HG02885 (cell line): ENCODE measurements around the gene PTOV1.

Experiments used
- ATAC-seq: cut with Tn5 transposase; IDR thresholded peaks from one replicate; pipeline ENCODE4 v1.9.1; 2021; ENCODE audit warnings: mild to moderate bottlenecking; ENCODE audit not compliant: unreplicated experiment, poor library complexity

Gene PTOV1

DNA sequence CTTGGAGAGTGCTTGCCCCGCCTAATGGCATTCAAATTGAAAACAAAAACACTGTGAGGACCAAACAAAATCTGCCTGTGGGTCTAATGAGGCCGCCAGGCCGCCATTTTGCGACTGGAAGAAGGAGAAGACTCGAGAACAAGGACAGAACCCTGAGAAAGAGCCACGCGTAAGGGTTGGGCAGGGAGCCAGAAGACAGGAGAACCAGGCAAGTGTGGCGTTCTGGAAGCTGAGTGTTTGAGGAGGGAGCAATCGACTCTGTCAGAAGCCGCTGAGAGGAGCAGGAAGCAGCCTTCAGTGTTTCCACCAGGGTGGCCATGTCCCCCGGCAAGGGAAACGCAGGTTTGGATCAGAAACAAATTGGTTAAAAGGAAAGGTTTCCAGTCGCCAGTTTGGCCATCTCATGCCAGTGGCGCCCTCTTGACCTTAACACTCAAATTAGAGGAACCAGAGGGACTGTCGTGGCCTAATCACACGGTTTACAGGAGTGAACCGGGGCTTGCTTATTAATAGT, 10.2 kb upstream of the PTOV1 start:
- ATAC-seq = no peak

DNA sequence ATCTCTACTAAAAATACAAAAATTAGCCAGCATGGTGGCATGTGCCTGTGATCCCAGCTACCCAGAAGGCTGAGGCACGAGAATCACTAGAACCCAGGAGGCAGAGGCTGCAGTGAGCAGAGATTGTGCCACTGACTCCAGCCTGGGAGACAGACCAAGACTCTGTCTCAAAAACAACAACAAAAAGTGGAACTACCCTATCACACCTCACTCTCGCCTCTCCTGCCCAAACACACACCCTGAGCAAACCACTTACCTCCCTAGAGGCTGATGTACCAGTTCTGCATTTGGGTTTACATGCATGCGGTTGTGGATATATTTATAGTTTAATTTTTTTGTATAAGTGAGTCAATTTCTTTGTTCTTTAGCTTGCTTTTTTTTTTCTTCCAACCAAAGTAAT, 7.7 kb upstream of the PTOV1 start:
- ATAC-seq = no peak

DNA sequence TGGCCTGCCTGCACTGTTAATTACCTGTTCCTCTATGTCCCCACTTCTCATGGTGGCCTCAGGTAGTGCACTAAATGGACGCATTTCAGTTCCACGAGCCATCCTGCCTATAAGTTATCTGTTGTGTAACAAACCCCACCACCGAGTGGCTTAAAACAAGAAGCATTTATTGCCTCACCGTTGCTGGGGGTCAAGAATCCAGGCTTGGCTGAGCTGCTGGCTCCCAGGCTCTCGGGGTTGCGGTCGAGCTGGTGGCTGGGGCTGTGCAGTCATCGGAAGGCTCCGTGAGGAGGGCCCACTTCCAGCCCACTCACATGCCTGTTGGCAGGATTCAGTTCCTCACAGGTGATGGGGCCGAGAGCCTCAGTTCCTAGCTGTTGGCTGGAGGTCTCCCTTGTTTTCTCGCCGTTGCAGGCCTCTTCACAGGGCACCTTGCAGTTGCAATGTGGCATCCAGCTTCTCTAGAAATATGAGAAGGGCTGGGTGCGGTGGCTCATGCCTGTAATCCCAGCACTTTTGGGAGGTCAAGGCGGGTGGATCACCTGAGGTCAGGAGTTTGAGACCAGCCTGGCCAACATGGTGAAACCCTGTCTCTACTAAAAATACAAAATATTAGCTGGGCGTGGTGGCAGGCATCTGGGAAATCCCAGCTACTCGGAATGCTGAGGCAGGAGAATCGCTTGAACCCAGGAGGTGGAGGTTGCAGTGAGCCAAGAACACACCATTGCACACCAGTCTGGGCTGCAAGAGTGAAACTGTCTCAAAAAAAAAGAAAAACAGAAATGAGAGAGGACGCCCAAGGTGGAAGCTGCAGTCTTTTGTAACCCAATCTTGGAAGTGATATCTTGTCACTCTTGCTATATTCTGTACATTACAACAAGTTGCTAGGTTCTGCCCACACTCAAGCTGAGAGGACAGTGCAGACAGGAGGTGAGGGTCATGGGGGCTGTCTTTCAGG, 6.5 kb upstream of the PTOV1 start:
- no peak for ATAC-seq

DNA sequence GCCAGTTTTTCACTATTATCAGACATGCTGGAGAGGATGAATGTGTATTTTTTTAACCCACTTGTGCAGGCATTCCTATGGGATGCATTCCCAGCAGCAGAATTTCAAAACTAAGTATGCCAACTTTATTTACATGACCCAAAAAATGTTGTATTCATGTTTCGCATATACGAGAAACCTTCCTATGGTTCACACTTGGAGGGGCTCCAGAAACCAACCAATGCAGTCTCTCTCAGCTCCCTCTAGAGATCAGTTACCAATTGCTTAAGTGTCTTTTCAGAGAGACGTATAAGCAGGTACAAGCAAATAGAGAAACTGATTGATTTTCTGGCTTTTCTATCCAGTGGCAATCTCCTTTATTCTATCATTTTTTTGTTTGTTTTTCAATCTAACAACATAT, 5.5 kb upstream of the PTOV1 start:
- ATAC-seq = no peak

DNA sequence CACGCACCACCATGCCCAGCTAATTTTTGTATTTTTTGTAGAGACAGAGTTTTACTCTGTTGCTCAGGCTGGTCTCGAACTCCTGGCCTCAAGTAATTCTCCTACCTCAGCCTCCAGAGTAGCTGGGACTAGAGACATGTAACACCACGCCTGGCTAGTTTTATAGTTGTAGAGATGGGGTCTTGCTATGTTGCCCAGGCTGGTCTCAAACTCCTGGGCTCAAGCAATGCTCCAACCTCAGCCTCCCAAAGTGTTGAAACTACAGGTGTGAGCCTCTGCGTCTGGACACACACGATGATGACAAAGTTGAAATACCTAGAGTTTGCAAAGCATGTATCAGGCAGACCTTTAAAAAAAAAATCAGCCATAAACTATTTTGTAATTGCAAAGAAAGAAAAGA, 4.6 kb upstream of the PTOV1 start:
- no peak for ATAC-seq

DNA sequence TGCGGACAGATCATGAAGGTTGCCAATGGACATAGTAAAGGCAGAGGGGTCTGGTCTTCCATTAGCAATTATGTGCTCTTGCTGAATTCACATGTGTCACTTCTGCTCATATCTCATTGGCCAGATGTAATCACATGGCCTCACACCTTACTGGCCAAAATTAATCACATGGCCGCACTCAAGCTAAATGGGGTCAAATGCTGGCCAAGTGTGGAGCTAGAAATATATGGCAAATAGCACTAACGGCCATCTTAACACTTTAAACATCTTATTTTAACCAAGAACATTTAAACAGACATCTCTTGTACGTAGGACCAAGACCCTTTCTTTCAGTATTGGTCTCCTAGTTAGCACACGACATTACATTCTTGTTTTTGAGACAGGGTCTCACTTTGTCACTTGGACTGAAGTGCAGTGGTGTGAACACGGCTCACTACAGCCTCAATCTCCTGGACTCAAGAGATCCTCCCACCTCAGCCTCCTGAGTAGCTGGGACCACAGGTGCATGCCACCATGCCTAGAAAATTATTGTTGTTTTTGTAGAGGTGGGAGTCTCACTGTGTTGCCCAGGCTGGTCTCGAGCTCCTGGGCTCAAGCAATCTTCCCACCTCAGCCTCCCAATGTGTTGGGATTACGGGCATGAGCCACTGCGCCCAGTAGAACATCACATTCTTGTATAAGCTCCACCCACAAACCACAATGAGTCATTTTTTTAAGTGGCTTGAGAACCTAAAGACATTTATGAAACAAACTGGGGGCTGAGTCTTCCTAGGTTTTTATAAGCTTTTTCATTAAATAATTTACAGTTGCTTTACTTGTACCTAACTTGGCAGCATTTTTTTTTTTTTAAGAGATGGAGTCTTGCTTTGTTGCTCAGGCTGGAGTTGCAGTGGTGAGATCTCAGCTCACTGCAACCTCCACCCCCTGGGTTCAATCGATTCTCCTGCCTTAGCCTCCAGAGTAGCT, 2.9 kb upstream of the PTOV1 start:
- ATAC-seq = no peak

DNA sequence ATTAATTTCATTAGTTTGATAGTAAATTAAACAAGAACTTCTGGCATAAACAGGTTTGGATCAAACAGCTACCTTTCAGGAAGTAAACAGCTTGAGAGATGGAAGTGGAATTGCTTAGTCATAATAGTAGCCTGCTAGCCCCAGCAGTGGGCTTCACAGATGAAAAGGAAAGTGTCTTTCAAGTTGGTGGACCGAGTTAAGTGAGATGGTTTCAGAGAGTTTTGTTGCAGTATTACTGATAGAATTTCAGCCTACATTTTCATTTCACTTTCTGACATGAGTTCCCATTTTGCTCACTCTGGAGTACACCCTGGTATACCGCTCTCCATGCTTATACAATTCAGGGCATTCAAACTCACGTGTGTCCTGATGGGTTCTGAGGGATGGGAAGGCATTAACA, 2.0 kb upstream of the PTOV1 start:
- no peak for ATAC-seq

DNA sequence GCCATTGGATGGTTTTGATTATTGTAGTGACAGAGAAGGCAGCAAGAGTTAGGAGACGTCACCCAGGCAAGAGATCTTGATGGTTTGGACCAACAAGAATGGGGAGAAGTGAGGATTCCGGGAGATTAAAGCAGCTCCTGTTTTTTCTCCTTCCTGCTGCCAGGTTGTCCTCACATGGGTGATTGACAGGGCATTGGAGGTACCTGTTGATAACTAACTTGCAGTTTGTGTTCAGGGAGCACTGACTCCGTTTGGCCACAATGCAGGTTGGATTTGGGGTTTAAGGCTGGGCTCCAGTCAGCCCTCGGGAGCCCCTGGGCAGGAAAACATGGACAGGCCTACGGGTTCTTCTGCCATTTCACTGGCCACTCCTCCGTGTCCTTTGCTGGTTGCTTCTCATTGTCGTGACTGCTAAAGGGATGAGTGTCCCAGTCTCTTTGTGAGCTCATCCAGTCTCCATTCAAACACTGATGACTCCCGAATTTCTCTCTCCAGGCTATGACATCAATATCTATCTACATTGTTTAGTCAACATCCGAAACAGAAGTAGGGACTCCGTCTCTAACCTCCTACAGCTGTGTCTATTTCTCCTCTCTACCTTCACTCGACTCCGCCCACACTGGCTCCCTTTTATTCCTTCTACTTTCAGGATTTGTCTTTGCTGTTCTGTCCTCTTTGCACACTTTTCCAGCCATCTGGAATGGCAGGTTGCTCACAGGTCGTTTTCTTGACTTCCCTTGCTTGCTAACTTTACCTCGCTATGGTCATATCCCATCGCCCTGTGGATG, 1.3 kb upstream of the PTOV1 start:
- ATAC-seq = no peak

DNA sequence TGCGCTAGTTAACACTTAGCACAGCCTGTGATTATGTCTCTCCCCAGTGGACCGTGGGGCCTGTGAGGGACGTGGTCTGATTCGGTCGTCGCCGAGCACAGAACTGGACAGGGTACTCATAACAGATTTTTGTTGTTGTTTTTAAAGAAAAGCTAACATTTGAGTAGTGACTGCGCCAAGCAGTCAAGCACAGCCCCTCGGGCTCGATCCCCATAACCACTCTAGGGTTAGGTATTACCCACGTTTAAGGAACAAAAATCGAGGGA, 805 bp upstream of the PTOV1 start:
- ATAC-seq = peak; percentile 2

DNA sequence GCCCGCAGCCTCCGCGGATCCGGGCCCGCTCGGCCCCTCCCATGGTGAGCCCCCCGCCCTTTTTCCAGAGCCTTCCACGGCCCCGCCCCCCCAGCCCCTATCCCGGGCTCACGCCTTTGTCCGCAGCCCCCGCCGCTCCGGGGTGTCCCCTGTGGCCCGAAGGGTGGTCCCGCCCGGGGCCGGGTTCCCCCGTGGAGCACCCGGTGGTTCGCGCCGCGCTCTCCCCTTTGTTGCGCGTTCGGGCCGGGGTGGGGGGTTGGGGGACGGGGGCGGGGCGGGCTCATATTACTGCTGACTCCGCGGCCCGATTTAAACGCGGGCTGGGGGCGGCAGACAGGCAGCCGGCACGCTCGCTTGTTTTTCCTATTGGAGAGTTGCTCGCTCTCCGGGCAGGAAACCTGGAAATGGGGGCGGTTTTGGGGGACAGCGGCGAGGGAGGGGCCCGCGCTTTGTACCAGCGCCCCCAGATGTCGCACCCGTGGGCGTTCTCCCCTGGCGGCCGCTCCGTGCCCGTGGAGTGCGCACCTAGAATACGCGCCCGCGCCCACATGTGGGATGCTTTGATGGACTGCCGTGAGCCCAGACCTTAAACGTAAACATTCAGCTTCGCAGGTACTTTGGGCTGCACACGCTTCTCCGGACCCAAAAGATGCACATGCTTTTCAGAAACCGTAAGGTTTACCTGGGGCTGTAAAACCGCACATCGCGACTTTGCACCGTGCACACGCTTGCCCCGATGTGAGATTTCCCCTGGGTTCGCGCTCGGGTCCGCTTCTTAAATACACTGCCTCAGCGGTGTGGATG, 699 bp downstream of the PTOV1 start:
- no peak for ATAC-seq

DNA sequence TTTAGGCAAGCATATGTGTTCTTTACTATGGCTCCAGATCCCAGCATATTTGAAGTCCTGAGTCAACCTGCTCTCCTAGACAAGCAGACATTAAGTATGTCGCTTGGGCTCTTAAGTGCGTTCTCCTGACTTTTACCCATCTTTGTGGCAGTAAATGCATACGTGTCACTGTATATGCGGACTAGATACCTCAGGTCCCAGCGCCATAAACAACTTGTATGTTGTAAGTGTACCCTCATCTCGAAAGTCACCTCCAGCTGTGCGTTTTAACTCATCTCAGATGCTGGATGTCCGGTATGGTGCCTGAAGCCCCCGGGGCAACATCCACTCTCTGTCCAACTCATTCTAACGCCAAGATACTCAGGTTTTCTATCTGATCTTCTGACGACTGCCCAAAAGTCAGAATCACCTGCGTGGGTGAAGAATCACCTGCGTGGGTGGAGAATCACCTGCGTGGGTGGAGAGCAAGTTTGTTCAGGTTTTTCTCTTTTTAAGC, 1.7 kb downstream of the PTOV1 start:
- ATAC-seq = no peak

DNA sequence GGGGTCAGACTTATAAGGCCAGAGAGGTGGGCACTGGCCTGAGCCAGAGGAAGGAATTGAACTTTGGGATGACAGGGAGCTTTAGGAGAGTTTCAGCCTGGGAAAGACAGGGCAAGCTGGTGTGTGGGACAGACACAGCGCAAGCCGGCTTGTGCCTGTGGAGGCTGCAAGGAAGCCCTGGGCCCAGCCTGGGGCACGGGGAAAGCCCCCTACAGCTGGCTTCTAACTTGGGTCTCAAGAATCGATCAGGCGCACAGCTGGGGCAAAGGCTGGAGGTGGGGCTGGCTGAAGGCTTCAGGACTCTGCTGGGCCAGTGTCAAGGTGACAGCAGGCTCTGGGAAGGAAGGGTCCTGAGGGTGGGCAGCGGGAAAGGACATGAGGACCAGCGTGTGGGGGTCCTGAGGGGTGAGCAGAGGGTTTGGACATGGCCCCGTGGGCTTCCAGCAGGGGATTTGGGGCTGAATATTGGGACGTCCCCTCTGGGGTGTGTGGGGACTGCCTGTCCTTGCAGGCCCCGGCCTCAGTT, 3.0 kb downstream of the PTOV1 start:
- no peak for ATAC-seq

DNA sequence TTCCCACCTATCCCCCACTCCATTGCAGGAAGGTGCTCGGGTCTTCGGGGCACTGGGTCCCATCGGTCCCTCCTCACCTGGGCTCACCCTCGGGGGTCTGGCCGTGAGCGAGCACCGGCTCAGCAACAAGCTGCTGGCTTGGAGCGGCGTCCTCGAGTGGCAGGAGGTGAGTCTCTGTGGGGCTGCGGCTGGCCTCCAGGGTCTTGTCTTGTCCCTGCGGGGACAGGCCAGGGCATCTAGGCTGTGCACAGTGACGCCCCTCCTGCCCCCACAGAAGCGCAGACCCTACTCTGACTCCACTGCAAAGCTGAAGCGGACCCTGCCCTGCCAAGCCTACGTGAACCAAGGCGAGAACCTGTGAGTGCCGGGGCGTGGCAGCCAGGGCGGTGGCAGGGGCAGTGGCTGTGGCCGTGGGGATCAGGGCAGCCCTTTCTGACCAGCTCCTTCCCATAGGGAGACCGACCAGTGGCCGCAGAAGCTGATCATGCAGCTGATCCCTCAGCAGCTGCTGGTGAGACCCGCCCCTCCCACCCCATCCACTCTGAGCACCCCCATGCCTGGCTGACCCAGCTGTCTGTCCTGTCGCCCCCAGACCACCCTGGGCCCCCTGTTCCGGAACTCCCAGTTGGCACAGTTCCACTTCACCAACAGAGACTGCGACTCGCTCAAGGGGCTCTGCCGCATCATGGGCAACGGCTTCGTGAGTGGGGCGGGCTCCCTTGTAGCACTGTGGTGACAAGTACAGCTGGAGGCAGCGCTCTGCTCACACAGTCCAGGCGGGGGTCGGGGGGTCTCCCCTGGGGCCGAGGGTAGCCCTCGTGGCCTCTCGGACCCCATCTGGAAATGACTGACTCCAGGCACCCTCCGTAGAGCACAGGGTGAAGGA, 3.7 kb downstream of the PTOV1 start:
- no peak for ATAC-seq

DNA sequence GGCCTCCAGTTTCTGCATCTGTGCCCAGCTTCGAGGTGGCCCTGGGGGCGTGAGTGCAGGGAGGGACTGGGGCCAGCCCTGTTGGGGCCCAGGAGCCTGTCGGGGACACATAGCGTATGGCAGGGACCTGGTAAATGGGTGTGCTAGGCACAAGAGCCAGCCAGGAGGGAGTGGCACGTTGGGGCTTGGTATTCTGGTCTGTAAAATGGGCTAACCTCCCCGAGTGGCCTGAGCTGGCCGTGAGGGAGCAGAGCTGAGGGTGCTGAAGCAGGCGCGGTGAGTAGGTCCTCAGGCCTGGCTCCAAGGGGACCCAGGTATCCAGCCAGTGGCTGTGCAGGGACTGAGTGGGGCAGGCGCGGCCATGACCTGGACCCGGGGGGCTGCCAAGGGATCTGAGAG, 4.3 kb downstream of the PTOV1 start:
- no peak for ATAC-seq

DNA sequence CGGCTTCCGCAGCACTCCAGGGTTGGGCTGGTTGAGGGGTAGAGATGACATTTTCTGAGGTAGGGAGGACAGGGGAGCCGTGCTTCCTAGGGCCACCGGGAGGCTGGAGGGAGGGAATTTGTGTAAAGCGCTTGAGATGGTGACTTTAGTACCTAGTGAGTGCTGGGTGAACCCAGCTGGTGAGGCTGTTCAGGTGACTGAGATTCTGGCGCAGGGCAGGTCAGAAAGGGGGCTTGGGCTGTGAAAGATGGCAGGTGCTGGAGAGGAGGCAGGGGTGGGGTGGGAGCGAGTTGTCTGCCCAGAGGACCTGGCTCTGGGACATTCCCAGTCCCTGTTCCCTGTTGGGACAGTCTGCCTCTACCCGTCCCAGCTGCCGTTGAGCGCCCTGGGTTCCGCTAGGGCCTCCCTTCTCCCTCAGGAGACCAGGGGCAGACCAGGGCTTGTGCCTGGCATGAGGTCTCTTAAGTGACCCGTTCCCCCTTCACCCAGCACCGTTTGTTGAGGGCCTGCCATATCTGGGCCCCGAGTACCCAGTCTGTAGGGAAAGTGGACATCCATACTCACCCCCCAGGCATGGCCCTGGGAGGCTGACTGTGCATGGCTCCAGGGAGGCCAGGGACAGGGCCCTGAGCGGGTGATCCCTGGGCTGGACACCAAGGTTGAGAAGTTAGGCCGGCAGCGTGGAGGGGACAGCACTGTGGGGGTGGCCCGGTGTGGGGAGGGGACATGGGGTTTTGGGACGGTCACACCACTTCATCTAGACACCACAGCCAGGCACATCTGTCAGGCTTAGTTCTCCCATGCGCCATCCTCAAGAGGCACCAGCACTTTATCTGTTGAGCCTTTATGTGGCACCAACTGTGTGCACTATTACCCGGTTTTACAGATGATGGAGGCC, 5.0 kb downstream of the PTOV1 start:
- ATAC-seq = no peak

DNA sequence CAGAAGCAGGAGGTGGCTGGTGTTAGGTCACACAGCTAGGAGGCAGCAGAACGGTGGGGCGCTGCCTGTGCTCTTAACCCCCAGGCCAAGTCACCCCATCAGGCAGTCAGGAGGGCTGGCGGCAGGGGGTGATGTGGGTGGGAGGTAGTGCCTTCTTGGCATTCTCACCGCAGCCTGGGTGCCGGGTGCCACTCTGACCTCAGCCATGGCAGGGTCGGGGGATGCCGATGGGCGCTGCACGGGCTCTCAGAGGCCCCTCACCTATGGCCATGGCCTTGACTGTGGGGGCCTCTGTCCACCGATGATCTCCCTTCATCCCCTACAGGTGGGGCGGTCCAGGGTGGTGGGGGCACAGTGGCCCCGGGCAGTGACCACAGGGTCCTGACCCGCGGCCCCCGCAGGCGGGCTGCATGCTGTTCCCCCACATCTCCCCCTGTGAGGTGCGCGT, 5.6 kb downstream of the PTOV1 start:
- no peak for ATAC-seq
